ENCODE results near the gene KCTD8.
A peak's percentile ranks its signal among the peaks of the same experiment; 100 is the strongest.

KCTD8 gene

GRCh38 chr4:44448521-44449461 is at the start of gene KCTD8:
KCTD8 (minus strand) TSS chr4:44448809.
- peak; percentile 35 for DNase-seq (ENCODE audit: low read depth)
- peak; percentile 53 for TF ChIP-seq CTCF (conservative IDR thresholded peaks at IDR 0.05; ENCODE audit: low read length)
- H3K4me3 ChIP-seq (ENCODE audit: low read length): peak within 1 kb of the TSS; percentile 49

GRCh38 chr4:44494810-44495701 is 46.4 kb upstream of the KCTD8 start:
- no peak overlapping the region for H3K4me3 ChIP-seq (ENCODE audit: low read length)
- no peak for DNase-seq (ENCODE audit: low read depth)
- TF ChIP-seq CTCF (conservative IDR thresholded peaks at IDR 0.05; ENCODE audit: low read length): no peak

- peak; percentile 1 for DNase-seq (ENCODE audit: low read depth)
- H3K4me3 ChIP-seq (ENCODE audit: low read length): no peak overlapping the region
- peak; percentile 44 for TF ChIP-seq CTCF (conservative IDR thresholded peaks at IDR 0.05; ENCODE audit: low read length)
These were observed 45.3 kb upstream of the KCTD8 start for GRCh38 chr4:44493924-44494323.

- no peak for DNase-seq (ENCODE audit: low read depth)
- no peak for TF ChIP-seq CTCF (conservative IDR thresholded peaks at IDR 0.05; ENCODE audit: low read length)
- H3K4me3 ChIP-seq (ENCODE audit: low read length): no peak overlapping the region
These were observed 38.7 kb upstream of the KCTD8 start for GRCh38 chr4:44487341-44487740.

GRCh38 chr4:44479731-44480130 is 31.1 kb upstream of the KCTD8 start:
- no peak overlapping the region for H3K4me3 ChIP-seq (ENCODE audit: low read length)
- TF ChIP-seq CTCF (conservative IDR thresholded peaks at IDR 0.05; ENCODE audit: low read length): no peak
- no peak for DNase-seq (ENCODE audit: low read depth)

- no peak for TF ChIP-seq CTCF (conservative IDR thresholded peaks at IDR 0.05; ENCODE audit: low read length)
- DNase-seq (ENCODE audit: low read depth): no peak
- no peak overlapping the region for H3K4me3 ChIP-seq (ENCODE audit: low read length)
These were observed 13.7 kb upstream of the KCTD8 start for GRCh38 chr4:44462259-44462658.
